HEK293 (cell line): ENCODE measurements around the gene MINDY1.

ENCODE experiments used
- CTCF ChIA-PET: fragments of 350-600 bp; formaldehyde crosslinking; extraction: SDS; loops from one replicate; lab custom pipeline; 2021; ENCODE audit warnings: antibody characterized with exemption; lab: Yijun Ruan, JAX
- POLR2A ChIA-PET: fragments of 300-600 bp; formaldehyde crosslinking; extraction: SDS; loops from one replicate; lab custom pipeline; 2020; ENCODE audit warnings: antibody characterized with exemption, inconsistent platforms; lab: Yijun Ruan, JAX
- H3K27ac ChIP-seq: fragments of 200-500 bp; sonication (Bioruptor generic); 2 replicates; pipeline ENCODE4 v1.5.1; 2014; ENCODE audit warnings: low read depth, low read length, control low read depth, inconsistent platforms; ENCODE audit errors: extremely low read depth
- H3K36me3 ChIP-seq, 2 experiments: fragments of 200-500 bp in 1 of 2; sonication (Bioruptor generic) in 1 of 2; 1 replicate in 1 of 2; 2 replicates in 1 of 2; pipeline ENCODE4 v1.5.1; 2014 to 2017; ENCODE audit warnings: inconsistent platforms in 2 of 2, low read length in 2 of 2; ENCODE audit not compliant: control insufficient read depth in 2 of 2, insufficient read depth in 1 of 2
- H3K4me1 ChIP-seq: fragments of 200-500 bp; sonication (Bioruptor generic); 2 replicates; pipeline ENCODE4 v1.5.1; 2014; ENCODE audit warnings: mild to moderate bottlenecking, low read length, inconsistent platforms; ENCODE audit not compliant: control insufficient read depth, insufficient read depth
- H3K4me3 ChIP-seq: 2 replicates; pipeline ENCODE4 v1.5.1; 2011; ENCODE audit warnings: low read depth, mild to moderate bottlenecking, control low read depth, low read length, moderate library complexity
- H3K9me3 ChIP-seq: fragments of 200-500 bp; sonication (Bioruptor generic); 2 replicates; pipeline ENCODE4 v1.5.1; 2014; ENCODE audit warnings: low read depth, low read length, inconsistent platforms; ENCODE audit not compliant: control insufficient read depth, insufficient read depth
- AEBP2 ChIP-seq: fragments of 450-650 bp; formaldehyde crosslinking; IDR thresholded peaks from 2 replicates; pipeline ENCODE4 v1.5.1; 2016; ENCODE audit warnings: missing biosample characterization, missing genetic modification characterization, borderline replicate concordance
- CTCF ChIP-seq: fragments of 450-650 bp; formaldehyde crosslinking; IDR thresholded peaks from 2 replicates; pipeline ENCODE4 v1.5.1; 2016; ENCODE audit warnings: missing biosample characterization, missing genetic modification characterization
- FEZF1 ChIP-seq: fragments of 450-650 bp; formaldehyde crosslinking; IDR thresholded peaks from 2 replicates; pipeline ENCODE4 v1.5.1; 2016; ENCODE audit warnings: missing biosample characterization, missing genetic modification characterization
- GLIS1 ChIP-seq: fragments of 450-650 bp; formaldehyde crosslinking; IDR thresholded peaks from 2 replicates; pipeline ENCODE4 v1.5.1; 2016; ENCODE audit warnings: missing biosample characterization, missing genetic modification characterization
- MZF1 ChIP-seq: fragments of 450-650 bp; formaldehyde crosslinking; IDR thresholded peaks from 2 replicates; pipeline ENCODE4 v1.5.1; 2017; ENCODE audit warnings: missing biosample characterization, missing genetic modification characterization, borderline replicate concordance
- OSR2 ChIP-seq: fragments of 450-650 bp; formaldehyde crosslinking; IDR thresholded peaks from 2 replicates; pipeline ENCODE4 v1.5.1; 2016; ENCODE audit warnings: missing biosample characterization, missing genetic modification characterization
- PRDM1 ChIP-seq: fragments of 450-650 bp; formaldehyde crosslinking; IDR thresholded peaks from 2 replicates; pipeline ENCODE4; 2016; ENCODE audit warnings: missing biosample characterization, missing genetic modification characterization
- PRDM10 ChIP-seq: fragments of 450-650 bp; formaldehyde crosslinking; IDR thresholded peaks from 2 replicates; pipeline ENCODE4 v1.5.1; 2016; ENCODE audit warnings: missing biosample characterization, missing genetic modification characterization
- PRDM6 ChIP-seq: fragments of 450-650 bp; formaldehyde crosslinking; IDR thresholded peaks from 2 replicates; pipeline ENCODE4 v1.5.1; 2017; ENCODE audit warnings: missing biosample characterization, missing genetic modification characterization
- SETDB1 ChIP-seq: IDR thresholded peaks from one replicate; pipeline ENCODE4 v1.6.1; 2017; ENCODE audit warnings: mild to moderate bottlenecking, low read length, moderate library complexity, mixed read lengths; ENCODE audit not compliant: insufficient read length
- TRIM28 ChIP-seq: IDR thresholded peaks from 2 replicates; pipeline ENCODE4 v1.6.1; 2011; ENCODE audit warnings: low read length, control low read depth, borderline replicate concordance
- WT1 ChIP-seq: fragments of 450-650 bp; formaldehyde crosslinking; IDR thresholded peaks from 2 replicates; pipeline ENCODE4 v1.5.1; 2016; ENCODE audit warnings: missing biosample characterization, missing genetic modification characterization
- ZBTB17 ChIP-seq: fragments of 450-650 bp; formaldehyde crosslinking; IDR thresholded peaks from 2 replicates; pipeline ENCODE4 v1.5.1; 2016; ENCODE audit warnings: missing biosample characterization, missing genetic modification characterization
- ZBTB21 ChIP-seq: fragments of 450-650 bp; formaldehyde crosslinking; IDR thresholded peaks from 2 replicates; pipeline ENCODE4 v1.5.1; 2017; ENCODE audit warnings: missing biosample characterization, missing genetic modification characterization
- ZBTB8A ChIP-seq: fragments of 450-650 bp; formaldehyde crosslinking; IDR thresholded peaks from 2 replicates; pipeline ENCODE4 v1.5.1; 2016; ENCODE audit warnings: missing biosample characterization, missing genetic modification characterization
- ZFP69B ChIP-seq: fragments of 450-650 bp; formaldehyde crosslinking; IDR thresholded peaks from 2 replicates; pipeline ENCODE4 v1.5.1; 2016; ENCODE audit warnings: missing biosample characterization, missing genetic modification characterization
- ZNF114 ChIP-seq: fragments of 450-650 bp; formaldehyde crosslinking; IDR thresholded peaks from 2 replicates; pipeline ENCODE4 v1.5.0; 2017; ENCODE audit warnings: missing biosample characterization, missing genetic modification characterization
- ZNF138 ChIP-seq: fragments of 450-650 bp; formaldehyde crosslinking; IDR thresholded peaks from 2 replicates; pipeline ENCODE4 v1.5.1; 2016; ENCODE audit warnings: missing biosample characterization, missing genetic modification characterization, borderline replicate concordance
- ZNF223 ChIP-seq: fragments of 450-650 bp; formaldehyde crosslinking; IDR thresholded peaks from 2 replicates; pipeline ENCODE4 v1.5.1; 2016; ENCODE audit warnings: missing biosample characterization, missing genetic modification characterization
- ZNF596 ChIP-seq: fragments of 450-650 bp; IDR thresholded peaks from 2 replicates; pipeline ENCODE4 v1.5.0; 2018; ENCODE audit warnings: missing biosample characterization, mild to moderate bottlenecking, missing genetic modification characterization, moderate library complexity
- ZNF600 ChIP-seq: fragments of 450-650 bp; formaldehyde crosslinking; IDR thresholded peaks from 2 replicates; pipeline ENCODE4 v1.5.1; 2016; ENCODE audit warnings: missing biosample characterization, missing genetic modification characterization
- ZNF677 ChIP-seq: fragments of 450-650 bp; IDR thresholded peaks from 2 replicates; pipeline ENCODE4 v1.5.0; 2018; ENCODE audit warnings: missing biosample characterization, mild to moderate bottlenecking, missing genetic modification characterization, moderate library complexity
- ZNF692 ChIP-seq: fragments of 450-650 bp; formaldehyde crosslinking; IDR thresholded peaks from 2 replicates; pipeline ENCODE4 v1.5.1; 2016; ENCODE audit warnings: missing biosample characterization, missing genetic modification characterization
- ZSCAN23 ChIP-seq: fragments of 450-650 bp; formaldehyde crosslinking; IDR thresholded peaks from 2 replicates; pipeline ENCODE4 v1.5.1; 2016; ENCODE audit warnings: missing biosample characterization, missing genetic modification characterization

Gene MINDY1

GRCh38 chr1:151024540-151025146 lies 17.9 kb upstream of the MINDY1 start (continued):
- TF ChIP-seq AEBP2, result no peak
- TF ChIP-seq OSR2 (tag by site-specific recombination), result no peak
- 0 out of 2 replicates have a peak, but pooled peaks have one; percentile 16 for TF ChIP-seq ZFP69B (tag by site-specific recombination)
- no peak for TF ChIP-seq ZBTB8A (tag by site-specific recombination)
- TF ChIP-seq GLIS1 (tag by site-specific recombination), result 0 out of 2 replicates have a peak, but pooled peaks have one; percentile 13
- TF ChIP-seq ZNF223 (tag by site-specific recombination), result peak; percentile 72; the same call in 1 of the 2 replicates
- TF ChIP-seq ZNF600 (tag by site-specific recombination), result peak; percentile 69; the same call in 1 of the 2 replicates
- TF ChIP-seq ZNF692 (tag by site-specific recombination), result 0 out of 2 replicates have a peak, but pooled peaks have one; percentile 21
- 0 out of 2 replicates have a peak, but pooled peaks have one; percentile 44 for TF ChIP-seq ZBTB17

GRCh38 chr1:151013518-151013917 lies 6.8 kb upstream of the MINDY1 start:
- no peak overlapping the region for H3K4me3 ChIP-seq
- H3K9me3 ChIP-seq, result no peaks in the 10 kb centered on the region
- POLR2A ChIA-PET, result no interaction called here
- no peak overlapping the region for H3K27ac ChIP-seq
- H3K36me3 ChIP-seq, result peaks cover 2 to 16% of the 10 kb centered on the region in 2 experiments; a peak in 2 of 3 replicates
- TF ChIP-seq PRDM1 (tag by site-specific recombination) (peak; percentile 45; the same call in 1 of the 2 replicates), MZF1 (tag by site-specific recombination) (peak; percentile 55; the same call in 1 of the 2 replicates), FEZF1 (tag by site-specific recombination) (peak; percentile 99), ZNF596 (0 out of 2 replicates have a peak, but pooled peaks have one; percentile 26), ZBTB21 (tag by site-specific recombination) (no peak), PRDM10 (tag by site-specific recombination) (peak; percentile 57), SETDB1 (no peak), PRDM6 (tag by site-specific recombination) (peak; percentile 71), WT1 (tag by site-specific recombination) (no peak), ZNF138 (tag by site-specific recombination) (no peak), ZSCAN23 (tag by site-specific recombination) (no peak), TRIM28 (peak; percentile 74; the same call in 1 of the 2 replicates), CTCF (tag by site-specific recombination) (peak; percentile 24; the same call in 1 of the 2 replicates), ZNF114 (tag by site-specific recombination) (no peak), ZNF677 (tag by site-specific recombination) (no peak), OSR2 (tag by site-specific recombination) (peak; percentile 93)
- H3K4me1 ChIP-seq, result no peaks in the 10 kb centered on the region
- CTCF ChIA-PET, result interaction anchor here (0.6 kb wide), 1 partner anchor 42 kb away, joined by 4 read pairs; no protein-coding TSS in a partner anchor
